ENCODE data around the gene GCC1. TPM values are rescaled to one million over a fixed set of nuclear protein-coding genes. Genes with fewer than 3 reads are reported as not detected.

GCC1 gene
- total and polyA plus RNA-seq, 2 donors: 7.3 to 11.4 TPM

GRCh38 chr7:127535546-127536393 is 49.6 kb downstream of the GCC1 start:
- 97% methylated on average over 11 of the region's 11 CpGs for WGBS
- Histone ChIP-seq H3K9me3 (ENCODE audit: control insufficient read depth in 2 of 2, insufficient read depth in 1 of 2, low read length in 1 of 2) (no peaks in the 10 kb centered on the region), H3K4me3 (ENCODE audit: low read length in 2 of 2) (no peak overlapping the region), H3K4me1 (ENCODE audit: control insufficient read depth in 2 of 2, insufficient read depth in 2 of 2, low read length in 2 of 2) (no peaks in the 10 kb centered on the region), H3K27ac (ENCODE audit: low read depth in 1 of 2, low read length in 1 of 2) (no peak overlapping the region), H3K27me3 (ENCODE audit: control insufficient read depth in 2 of 2, insufficient read depth in 1 of 2, low read length in 1 of 2) (peaks cover 3 to 20% of the 10 kb centered on the region in 2 donors), H3K36me3 (ENCODE audit: control insufficient read depth in 2 of 2, insufficient read depth in 2 of 2, low read length in 1 of 2) (no peaks in the 10 kb centered on the region)
- DNase-seq (ENCODE audit: low read depth in 6 of 9, low spot score in 9 of 9): no peak

- Histone ChIP-seq H3K36me3 (ENCODE audit: control insufficient read depth in 2 of 2, insufficient read depth in 2 of 2, low read length in 1 of 2) (no peaks in the 10 kb centered on the region), H3K4me1 (ENCODE audit: control insufficient read depth in 2 of 2, insufficient read depth in 2 of 2, low read length in 2 of 2) (no peaks in the 10 kb centered on the region), H3K9me3 (ENCODE audit: control insufficient read depth in 2 of 2, insufficient read depth in 1 of 2, low read length in 1 of 2) (no peaks in the 10 kb centered on the region), H3K27ac (ENCODE audit: low read depth in 1 of 2, low read length in 1 of 2) (no peak overlapping the region), H3K4me3 (ENCODE audit: low read length in 2 of 2) (no peak overlapping the region), H3K27me3 (ENCODE audit: control insufficient read depth in 2 of 2, insufficient read depth in 1 of 2, low read length in 1 of 2) (peaks cover 3 to 20% of the 10 kb centered on the region in 2 donors)
- DNase-seq (ENCODE audit: low read depth in 6 of 9, low spot score in 9 of 9): no peak
- 74% methylated on average over 5 of the region's 5 CpGs for WGBS
Measured at GRCh38 chr7:127534636-127535035, 50.8 kb downstream of the GCC1 start.

GRCh38 chr7:127532736-127533135 is 52.7 kb downstream of the GCC1 start:
- no peaks in the 10 kb centered on the region for H3K36me3 ChIP-seq (ENCODE audit: control insufficient read depth in 2 of 2, insufficient read depth in 2 of 2, low read length in 1 of 2)
- no peak overlapping the region for H3K4me3 ChIP-seq (ENCODE audit: low read length in 2 of 2)
- no peak for DNase-seq (ENCODE audit: low read depth in 6 of 9, low spot score in 9 of 9)
- H3K27ac ChIP-seq (ENCODE audit: low read depth in 1 of 2, low read length in 1 of 2): no peak overlapping the region
- no peaks in the 10 kb centered on the region for H3K9me3 ChIP-seq (ENCODE audit: control insufficient read depth in 2 of 2, insufficient read depth in 1 of 2, low read length in 1 of 2)
- H3K4me1 ChIP-seq (ENCODE audit: control insufficient read depth in 2 of 2, insufficient read depth in 2 of 2, low read length in 2 of 2): no peaks in the 10 kb centered on the region
- H3K27me3 ChIP-seq (ENCODE audit: control insufficient read depth in 2 of 2, insufficient read depth in 1 of 2, low read length in 1 of 2): peaks cover 3 to 18% of the 10 kb centered on the region in 2 donors

- DNase-seq (ENCODE audit: low read depth in 6 of 9, low spot score in 9 of 9): no peak
Measured at GRCh38 chr7:127532151-127532550, 53.2 kb downstream of the GCC1 start.

More at GRCh38 chr7:127532151-127532550, 53.2 kb downstream of the GCC1 start:
- H3K9me3 ChIP-seq (ENCODE audit: control insufficient read depth in 2 of 2, insufficient read depth in 1 of 2, low read length in 1 of 2): no peaks in the 10 kb centered on the region
- 20% methylated on average over 2 of the region's 2 CpGs for WGBS
- H3K27me3 ChIP-seq (ENCODE audit: control insufficient read depth in 2 of 2, insufficient read depth in 1 of 2, low read length in 1 of 2): peaks cover 3 to 16% of the 10 kb centered on the region in 2 donors
- no peak overlapping the region for H3K27ac ChIP-seq (ENCODE audit: low read depth in 1 of 2, low read length in 1 of 2)
- no peaks in the 10 kb centered on the region for H3K4me1 ChIP-seq (ENCODE audit: control insufficient read depth in 2 of 2, insufficient read depth in 2 of 2, low read length in 2 of 2)
- no peak overlapping the region for H3K4me3 ChIP-seq (ENCODE audit: low read length in 2 of 2)
- no peaks in the 10 kb centered on the region for H3K36me3 ChIP-seq (ENCODE audit: control insufficient read depth in 2 of 2, insufficient read depth in 2 of 2, low read length in 1 of 2)

Other genes starting within 250 kb of the GCC1 start
- 21.8 TPM for gene ZNF800, start 192.9 kb downstream of the GCC1 start, total RNA-seq
- 16.3 TPM for gene ZNF800, start 192.9 kb downstream of the GCC1 start, polyA plus RNA-seq
- 133 TPM for gene ARF5, start 2.8 kb upstream of the GCC1 start, total RNA-seq
- gene ARF5, start 2.8 kb upstream of the GCC1 start, polyA plus RNA-seq: 205 TPM
- gene FSCN3, start 8.1 kb upstream of the GCC1 start, total RNA-seq: 0.19 TPM
- 0.96 TPM for gene FSCN3, start 8.1 kb upstream of the GCC1 start, polyA plus RNA-seq
- not detected for gene PAX4, start 32.5 kb upstream of the GCC1 start, total RNA-seq
- gene PAX4, start 32.5 kb upstream of the GCC1 start, polyA plus RNA-seq: 0.11 TPM
- gene SND1, start 66.6 kb upstream of the GCC1 start, total RNA-seq: 104 TPM
- 55.1 TPM for gene SND1, start 66.6 kb upstream of the GCC1 start, polyA plus RNA-seq